ENCODE data around the gene C9orf57. TPM values are rescaled to one million over a fixed set of nuclear protein-coding genes. Genes with fewer than 3 reads are reported as not detected.

Gene C9orf57
- total and polyA plus RNA-seq, 10 donors, result 0.06 TPM; not detected in 9

DNA sequence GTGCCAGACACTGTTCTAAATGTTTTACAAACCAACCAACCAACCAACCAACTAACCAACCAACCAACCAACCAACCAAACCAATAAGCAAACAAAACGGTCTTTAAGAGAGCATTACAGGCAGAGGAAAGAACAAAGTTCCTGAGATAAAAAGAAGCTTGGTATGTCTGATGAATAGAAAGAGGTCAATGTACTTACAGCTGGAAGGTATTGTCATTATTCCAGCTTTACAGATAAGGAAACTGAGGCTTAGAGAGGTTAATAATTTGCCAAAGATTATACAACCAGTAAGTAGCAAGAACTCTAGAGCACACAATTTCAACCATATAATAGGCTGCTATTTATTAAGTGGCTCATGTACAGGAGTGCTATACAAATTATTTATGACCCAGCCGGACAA, 29.6 kb downstream of the C9orf57 start:
- Histone ChIP-seq H3K9me3 (no peaks in the 10 kb centered on the region), H3K4me3 (no peak overlapping the region), H3K27ac (no peak overlapping the region), H3K4me1 (no peaks in the 10 kb centered on the region), H3K27me3 (replicated peaks in 1 of 7) (peaks cover 0 to 7% (median 0%) of the 10 kb centered on the region in 7 donors), H3K36me3 (no peaks in the 10 kb centered on the region)
- intact Hi-C loops (cut with DNase I; ENCODE audit: low total_unique reads), result no loop called here
- TF ChIP-seq POLR2AphosphoS5 (IDR thresholded peaks at IDR 0.05) (no peak), POLR2A (IDR thresholded peaks at IDR 0.05) (no peak)
- TF ChIP-seq, protein P1, sequence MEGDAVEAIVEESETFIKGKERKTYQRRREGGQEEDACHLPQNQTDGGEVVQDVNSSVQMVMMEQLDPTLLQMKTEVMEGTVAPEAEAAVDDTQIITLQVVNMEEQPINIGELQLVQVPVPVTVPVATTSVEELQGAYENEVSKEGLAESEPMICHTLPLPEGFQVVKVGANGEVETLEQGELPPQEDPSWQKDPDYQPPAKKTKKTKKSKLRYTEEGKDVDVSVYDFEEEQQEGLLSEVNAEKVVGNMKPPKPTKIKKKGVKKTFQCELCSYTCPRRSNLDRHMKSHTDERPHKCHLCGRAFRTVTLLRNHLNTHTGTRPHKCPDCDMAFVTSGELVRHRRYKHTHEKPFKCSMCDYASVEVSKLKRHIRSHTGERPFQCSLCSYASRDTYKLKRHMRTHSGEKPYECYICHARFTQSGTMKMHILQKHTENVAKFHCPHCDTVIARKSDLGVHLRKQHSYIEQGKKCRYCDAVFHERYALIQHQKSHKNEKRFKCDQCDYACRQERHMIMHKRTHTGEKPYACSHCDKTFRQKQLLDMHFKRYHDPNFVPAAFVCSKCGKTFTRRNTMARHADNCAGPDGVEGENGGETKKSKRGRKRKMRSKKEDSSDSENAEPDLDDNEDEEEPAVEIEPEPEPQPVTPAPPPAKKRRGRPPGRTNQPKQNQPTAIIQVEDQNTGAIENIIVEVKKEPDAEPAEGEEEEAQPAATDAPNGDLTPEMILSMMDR (IDR thresholded peaks at IDR 0.05 in 8 of 11, conservative IDR thresholded peaks at IDR 0.05 in 3 of 11), result no peak
- 81 to 93% (median 92%) methylated on average over 2 of the region's 2 CpGs for WGBS, 5 donors
- no peak for DNase-seq

DNA sequence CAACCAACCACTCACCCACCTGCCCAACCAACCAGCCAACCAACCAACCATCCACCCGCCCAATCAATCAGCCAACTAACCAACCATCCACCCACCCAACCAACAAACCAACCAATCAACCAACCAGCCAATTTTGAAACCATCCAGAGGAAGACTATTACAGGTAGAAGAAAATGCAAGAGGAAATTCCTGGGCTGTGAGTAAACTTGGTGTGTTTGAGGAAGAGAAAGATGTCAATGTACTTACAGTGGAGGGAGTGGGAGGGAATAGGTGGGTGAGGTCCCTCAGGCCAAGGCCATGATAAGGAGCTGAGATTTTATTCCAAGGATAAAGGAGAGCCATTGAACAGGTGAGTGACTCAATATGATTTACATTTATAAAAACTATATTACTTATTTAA, 30.4 kb downstream of the C9orf57 start:
- Histone ChIP-seq H3K9me3 (no peaks in the 10 kb centered on the region), H3K36me3 (no peaks in the 10 kb centered on the region), H3K27me3 (replicated peaks in 1 of 7) (peaks cover 0 to 7% (median 0%) of the 10 kb centered on the region in 7 donors), H3K4me3 (no peak overlapping the region), H3K27ac (no peak overlapping the region), H3K4me1 (peaks cover 0 to 2% (median under 1%) of the 10 kb centered on the region in 6 donors)
- WGBS, 5 donors, result 59 to 100% (median 77%) methylated on average over 1 of the region's 1 CpG
- DNase-seq, result no peak
- TF ChIP-seq, protein P1 (IDR thresholded peaks at IDR 0.05 in 8 of 11, conservative IDR thresholded peaks at IDR 0.05 in 3 of 11), result no peak
- TF ChIP-seq POLR2A (IDR thresholded peaks at IDR 0.05), result no peak
- intact Hi-C loops (cut with DNase I; ENCODE audit: low total_unique reads), result loop anchor here (5.0 to 10.0 kb wide), 2 partner anchors 223 to 745 kb away; no protein-coding TSS in a partner anchor

DNA sequence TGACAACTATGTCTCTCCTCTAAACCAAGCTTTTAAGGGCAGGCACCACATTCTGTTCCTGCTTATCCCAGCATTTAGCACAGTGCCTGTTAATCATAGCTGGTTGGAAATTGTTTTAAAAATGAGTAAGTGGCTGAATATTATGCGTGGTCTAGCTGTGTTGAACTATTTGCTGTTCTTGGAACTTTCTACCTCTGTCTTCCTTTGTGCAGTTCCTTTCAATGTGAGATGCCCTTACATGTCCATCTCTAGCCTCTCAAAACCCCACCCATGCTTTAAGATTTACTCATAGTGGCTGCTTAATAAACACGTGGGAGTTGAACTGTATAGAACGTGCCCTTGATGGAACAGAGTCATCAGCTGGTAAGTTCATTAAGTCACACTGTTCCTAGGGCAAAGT, 34.5 kb downstream of the C9orf57 start:
- intact Hi-C loops (cut with DNase I; ENCODE audit: low total_unique reads), result loop anchor here (5.0 to 10.0 kb wide), 2 partner anchors 219 to 741 kb away; no protein-coding TSS in a partner anchor
- Histone ChIP-seq H3K4me3 (no peak overlapping the region), H3K27ac (no peak overlapping the region), H3K4me1 (peaks cover 0 to 5% (median 3%) of the 10 kb centered on the region in 6 donors), H3K9me3 (no peaks in the 10 kb centered on the region), H3K27me3 (replicated peaks in 1 of 7) (no peaks in the 10 kb centered on the region), H3K36me3 (no peaks in the 10 kb centered on the region)
- no peak for DNase-seq
- WGBS, 5 donors, result 57 to 78% (median 66%) methylated on average over 3 of the region's 3 CpGs
- TF ChIP-seq POLR2A (IDR thresholded peaks at IDR 0.05) (no peak), POLR2AphosphoS5 (IDR thresholded peaks at IDR 0.05) (no peak)
- TF ChIP-seq, protein P1 (IDR thresholded peaks at IDR 0.05 in 8 of 11, conservative IDR thresholded peaks at IDR 0.05 in 3 of 11), result no peak

- intact Hi-C loops (cut with DNase I; ENCODE audit: low total_unique reads), result loop anchor here (10.0 kb wide), 1 partner anchor 739 kb away; no protein-coding TSS in a partner anchor
- no peak overlapping the region for H3K27ac ChIP-seq
- no peak for TF ChIP-seq POLR2AphosphoS5 (IDR thresholded peaks at IDR 0.05)
- TF ChIP-seq POLR2A (IDR thresholded peaks at IDR 0.05), result no peak
- TF ChIP-seq, protein P1 (IDR thresholded peaks at IDR 0.05 in 8 of 11, conservative IDR thresholded peaks at IDR 0.05 in 3 of 11), result no peak
Measured at GRCh38 chr9:72023596-72023995, 36.8 kb downstream of the C9orf57 start.

More at GRCh38 chr9:72023596-72023995, 36.8 kb downstream of the C9orf57 start:
- no peak for DNase-seq
- H3K9me3 ChIP-seq, result no peaks in the 10 kb centered on the region
- H3K4me1 ChIP-seq, result peaks cover 0 to 5% (median 3%) of the 10 kb centered on the region in 6 donors
- 77 to 96% (median 86%) methylated on average over 4 of the region's 4 CpGs for WGBS, 5 donors
- H3K36me3 ChIP-seq, result no peaks in the 10 kb centered on the region
- H3K27me3 ChIP-seq (replicated peaks in 1 of 7), result no peaks in the 10 kb centered on the region
- H3K4me3 ChIP-seq, result no peak overlapping the region

Measured in spleen (tissue), 11 donors.